ENCODE measurements around the gene TARP. TPM values are rescaled to one million over a fixed set of nuclear protein-coding genes. Genes with fewer than 3 reads are reported as not detected.

Gene TARP

DNA sequence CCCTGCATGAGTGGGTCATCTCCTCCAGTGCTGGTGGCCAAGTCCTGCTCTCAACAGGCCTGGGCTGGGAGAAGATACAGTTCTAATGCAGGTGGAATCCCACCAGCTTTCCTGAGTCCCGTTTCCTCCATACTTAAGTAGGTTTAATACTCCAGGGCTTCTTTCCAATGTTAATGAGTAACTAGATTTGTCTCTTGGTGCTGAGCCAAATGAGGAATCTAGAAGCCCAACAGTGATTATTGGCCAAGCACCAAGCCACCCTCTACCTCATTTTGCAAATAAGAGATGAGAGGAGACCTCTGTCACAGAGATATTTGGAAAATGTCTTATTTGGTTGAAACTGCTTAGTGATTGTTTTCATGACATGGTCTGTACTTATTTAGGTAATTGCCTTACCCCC lies 58.3 kb downstream of the TARP start:
- BruUV-seq (replicated peaks): no TSS peak
- intact Hi-C loops (cut with micrococcal nuclease; ENCODE audit: unreplicated experiment): loop anchor here (1.0 to 5.0 kb wide), 4 partner anchors 30 to 108 kb away; partner anchors contain the start of gene STARD3NL
- peak overlapping the region; percentile 37 for H3K27ac Mint-ChIP-seq (ENCODE audit: unreplicated experiment)

DNA sequence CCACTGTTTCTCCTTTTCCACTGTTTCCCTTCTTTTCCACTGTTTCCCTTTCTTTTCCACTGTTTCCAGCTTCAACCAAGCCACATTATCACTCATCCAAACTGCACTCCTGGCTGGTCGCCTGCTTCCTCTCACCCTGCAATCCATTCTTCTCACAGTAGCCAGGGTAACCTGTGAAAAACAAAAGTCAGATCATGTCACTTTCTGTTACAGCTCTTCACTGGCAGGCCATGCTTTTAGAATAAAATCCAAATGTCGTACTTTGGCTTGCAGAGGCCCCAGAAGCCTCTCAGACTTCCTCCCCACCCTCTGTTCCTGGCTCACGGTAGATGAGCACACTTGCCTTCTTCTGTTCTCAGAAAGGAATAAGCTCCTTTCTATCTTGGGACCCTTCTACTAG lies 61.5 kb downstream of the TARP start:
- Mint-ChIP-seq H3K9me3 (ENCODE audit: low read depth, unreplicated experiment) (no peaks in the 10 kb centered on the region), H3K27me3 (ENCODE audit: unreplicated experiment) (no peaks in the 10 kb centered on the region), H3K27ac (ENCODE audit: unreplicated experiment) (no peak overlapping the region), H3K4me1 (ENCODE audit: low read depth, unreplicated experiment) (peaks cover 17% of the 10 kb centered on the region), H3K4me3 (ENCODE audit: low read depth, unreplicated experiment) (no peak overlapping the region), H3K36me3 (ENCODE audit: insufficient read depth, unreplicated experiment) (peaks cover 14% of the 10 kb centered on the region)
- TF ChIP-seq, protein P1, sequence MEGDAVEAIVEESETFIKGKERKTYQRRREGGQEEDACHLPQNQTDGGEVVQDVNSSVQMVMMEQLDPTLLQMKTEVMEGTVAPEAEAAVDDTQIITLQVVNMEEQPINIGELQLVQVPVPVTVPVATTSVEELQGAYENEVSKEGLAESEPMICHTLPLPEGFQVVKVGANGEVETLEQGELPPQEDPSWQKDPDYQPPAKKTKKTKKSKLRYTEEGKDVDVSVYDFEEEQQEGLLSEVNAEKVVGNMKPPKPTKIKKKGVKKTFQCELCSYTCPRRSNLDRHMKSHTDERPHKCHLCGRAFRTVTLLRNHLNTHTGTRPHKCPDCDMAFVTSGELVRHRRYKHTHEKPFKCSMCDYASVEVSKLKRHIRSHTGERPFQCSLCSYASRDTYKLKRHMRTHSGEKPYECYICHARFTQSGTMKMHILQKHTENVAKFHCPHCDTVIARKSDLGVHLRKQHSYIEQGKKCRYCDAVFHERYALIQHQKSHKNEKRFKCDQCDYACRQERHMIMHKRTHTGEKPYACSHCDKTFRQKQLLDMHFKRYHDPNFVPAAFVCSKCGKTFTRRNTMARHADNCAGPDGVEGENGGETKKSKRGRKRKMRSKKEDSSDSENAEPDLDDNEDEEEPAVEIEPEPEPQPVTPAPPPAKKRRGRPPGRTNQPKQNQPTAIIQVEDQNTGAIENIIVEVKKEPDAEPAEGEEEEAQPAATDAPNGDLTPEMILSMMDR (IDR thresholded peaks at IDR 0.05; ENCODE audit: unreplicated experiment): no peak
- intact Hi-C loops (cut with micrococcal nuclease; ENCODE audit: unreplicated experiment): no loop called here
- CTCF ChIA-PET: interaction anchor here (0.9 kb wide), 1 partner anchor 291 kb away, joined by 3 read pairs; the partner anchor contains the start of gene EPDR1
- no peak for DNase-seq
- BruUV-seq (replicated peaks): no TSS peak

More for the DNA sequence above, 58.3 kb downstream of the TARP start:
- Mint-ChIP-seq H3K4me1 (ENCODE audit: low read depth, unreplicated experiment) (peaks cover 17% of the 10 kb centered on the region), H3K27me3 (ENCODE audit: unreplicated experiment) (no peaks in the 10 kb centered on the region), H3K4me3 (ENCODE audit: low read depth, unreplicated experiment) (no peak overlapping the region), H3K36me3 (ENCODE audit: insufficient read depth, unreplicated experiment) (peaks cover 9% of the 10 kb centered on the region), H3K9me3 (ENCODE audit: low read depth, unreplicated experiment) (no peaks in the 10 kb centered on the region)
- CTCF ChIA-PET: interaction anchor here (0.6 to 2.3 kb wide), 17 partner anchors 8 to 1727 kb away, joined by 3 to 15 read pairs (median 4); partner anchors contain the start of genes EPDR1, SFRP4 and STARD3NL
- peak; percentile 21 for DNase-seq
- TF ChIP-seq, protein P1 (IDR thresholded peaks at IDR 0.05; ENCODE audit: unreplicated experiment): no peak

- no peak overlapping the region for H3K27ac Mint-ChIP-seq (ENCODE audit: unreplicated experiment)
- H3K27me3 Mint-ChIP-seq (ENCODE audit: unreplicated experiment): no peaks in the 10 kb centered on the region
- intact Hi-C loops (cut with micrococcal nuclease; ENCODE audit: unreplicated experiment): no loop called here
- no peaks in the 10 kb centered on the region for H3K9me3 Mint-ChIP-seq (ENCODE audit: low read depth, unreplicated experiment)
- no TSS peak for BruUV-seq (replicated peaks)
- no peak overlapping the region for H3K4me3 Mint-ChIP-seq (ENCODE audit: low read depth, unreplicated experiment)
- CTCF ChIA-PET: interaction anchor here (0.9 kb wide), 1 partner anchor 291 kb away, joined by 3 read pairs; the partner anchor contains the start of gene EPDR1
- peaks cover 17% of the 10 kb centered on the region for H3K4me1 Mint-ChIP-seq (ENCODE audit: low read depth, unreplicated experiment)
- H3K36me3 Mint-ChIP-seq (ENCODE audit: insufficient read depth, unreplicated experiment): peaks cover 14% of the 10 kb centered on the region
- TF ChIP-seq, protein P1 (IDR thresholded peaks at IDR 0.05; ENCODE audit: unreplicated experiment): no peak
- no peak for DNase-seq
These were observed 62.0 kb downstream of the TARP start for GRCh38 chr7:38211486-38211885.

Other genes with a start within 250 kb of the TARP start
- gene STARD3NL, start 95.4 kb downstream of the TARP start, total RNA-seq (2022): 60.7 and 66.4 TPM in 2 replicates

Measured in Calu3 (cell line).